K562 (cell line): Measurements from ENCODE around the gene TTC32. TPM values are rescaled to one million over a fixed set of nuclear protein-coding genes. Genes with fewer than 3 reads are reported as not detected.

Experiments used
- ATAC-seq: fragments of 200-7000 bp; cut with Tn5 transposase; 3 replicates; pipeline ENCODE4 v1.9.1; 2020; ENCODE audit warnings: moderate library complexity
- BruUV-seq: library from RNA; stranded (reverse); fragments of 400-500 nt; replicated peaks from 2 replicates; lab custom pipeline; 2021; lab: Mats Ljungman, UMichigan
- CTCF ChIA-PET: fragments of 300-600 bp; formaldehyde crosslinking; extraction: SDS; loops from one replicate; lab custom pipeline; 2021; ENCODE audit warnings: low intra/inter-chr PET ratio; lab: Yijun Ruan, JAX
- POLR2A ChIA-PET: fragments of 300-600, 350-650 bp; sonication (Branson Sonifier 250); formaldehyde crosslinking; extraction: SDS; loops from one replicate; lab custom pipeline; 2021; ENCODE audit warnings: antibody characterized with exemption, inconsistent platforms; lab: Yijun Ruan, JAX
- DNase-seq, 4 experiments: peaks; one replicate each; pipeline versions ENCODE4 v3.0.0 to v3.0.0-alpha.2; 2011 to 2018; ENCODE audit warnings: low spot score in 3 of 4, mixed read lengths in 3 of 4; ENCODE audit errors: extremely low read depth in 1 of 4
- FAIRE-seq: peaks from 2 replicates; lab custom pipeline; 2011; peaks lifted over from hg19 to GRCh38; lab: Jason Lieb, UNC
- H2AFZ ChIP-seq: 2 replicates; pipeline ENCODE4 v1.6.0; 2011; ENCODE audit warnings: low read depth, low read length, control low read depth, inconsistent platforms
- H3K27ac ChIP-seq: fragments of 200-600 bp; 3 replicates; pipeline ENCODE4 v1.8.0; 2011; ENCODE audit warnings: low read depth, mild to moderate bottlenecking, control low read depth, inconsistent platforms, low read length, moderate library complexity, mixed read lengths; ENCODE audit errors: extremely low read depth
- H3K27me3 ChIP-seq, 2 experiments: fragments of 300-600 bp in 1 of 2; 2 replicates in 1 of 2; 3 replicates in 1 of 2; pipeline versions ENCODE4 v1.6.0 to v1.8.0; 2011; ENCODE audit warnings: inconsistent platforms in 2 of 2, low read length in 2 of 2, mild to moderate bottlenecking in 1 of 2, mixed read lengths in 1 of 2, moderate library complexity in 1 of 2; ENCODE audit not compliant: control insufficient read depth in 2 of 2, insufficient read depth in 2 of 2
- H3K36me3 ChIP-seq: fragments of 300-600 bp; 3 replicates; pipeline ENCODE4 v1.8.0; 2011; ENCODE audit warnings: mild to moderate bottlenecking, low read length, inconsistent platforms; ENCODE audit not compliant: control insufficient read depth, insufficient read depth
- H3K4me1 ChIP-seq, 2 experiments: fragments of 200-600 bp in 1 of 2; replicated peaks in 1 of 2; 2 replicates in 1 of 2; 3 replicates in 1 of 2; pipeline versions ENCODE4 v1.5.1 to v1.8.0; 2011; ENCODE audit warnings: inconsistent platforms in 2 of 2, low read length in 2 of 2, mild to moderate bottlenecking in 1 of 2, mixed read lengths in 1 of 2, moderate library complexity in 1 of 2; ENCODE audit not compliant: control insufficient read depth in 2 of 2, insufficient read depth in 2 of 2
- H3K4me2 ChIP-seq: 2 replicates; pipeline ENCODE4 v1.6.1; 2011; ENCODE audit warnings: low read length, control low read depth, inconsistent platforms, mixed read lengths; ENCODE audit not compliant: insufficient read depth
- H3K4me3 ChIP-seq: fragments of 200-600 bp; sonication (generic), shearing (Covaris generic); 2 replicates; pipeline ENCODE4 v1.5.1; 2016; ENCODE audit warnings: control low read depth, inconsistent platforms
- H3K79me2 ChIP-seq: fragments of 200-600 bp; 3 replicates; pipeline ENCODE4 v1.8.0; 2011; ENCODE audit warnings: low read length, inconsistent platforms; ENCODE audit not compliant: control insufficient read depth, insufficient read depth
- H3K9ac ChIP-seq, 2 experiments: 2 replicates each; pipeline versions ENCODE4 v1.6.0 to v1.6.1; 2011; ENCODE audit warnings: low read depth in 2 of 2, low read length in 2 of 2, control low read depth in 1 of 2, inconsistent platforms in 1 of 2, mild to moderate bottlenecking in 1 of 2, mixed read lengths in 1 of 2; ENCODE audit not compliant: insufficient read depth in 1 of 2
- H3K9me1 ChIP-seq: one replicate; pipeline ENCODE4 v1.6.0; 2011; ENCODE audit warnings: inconsistent platforms, mild to moderate bottlenecking, low read length, moderate library complexity; ENCODE audit not compliant: control insufficient read depth, insufficient read depth
- H3K9me3 ChIP-seq: replicated peaks from 2 replicates; pipeline ENCODE4 v1.5.1; 2011; ENCODE audit warnings: low read depth, low read length, inconsistent platforms; ENCODE audit not compliant: control insufficient read depth, insufficient read depth
- H4K20me1 ChIP-seq: replicated peaks from 2 replicates; pipeline ENCODE4 v1.6.1; 2011; ENCODE audit warnings: low read length, inconsistent platforms, mixed read lengths; ENCODE audit not compliant: control insufficient read depth, insufficient read depth
- EZH2 ChIP-seq: IDR thresholded peaks from 2 replicates; pipeline ENCODE4 v1.6.1; 2012; ENCODE audit warnings: low read depth, mild to moderate bottlenecking, inconsistent platforms, low read length, borderline replicate concordance
- FOS ChIP-seq: IDR thresholded peaks from 3 replicates; pipeline ENCODE4 v1.6.1; 2011; ENCODE audit not compliant: insufficient read length; ENCODE audit errors: extremely low read depth
- NCOA1 ChIP-seq: fragments of 450-650 bp; IDR thresholded peaks from 2 replicates; pipeline ENCODE4 v1.6.1; 2016; ENCODE audit warnings: low read depth
- POLR3G ChIP-seq: IDR thresholded peaks from 2 replicates; pipeline ENCODE4 v1.6.1; 2011; ENCODE audit not compliant: insufficient read length, insufficient replicate concordance; ENCODE audit errors: extremely low read depth
- RBM25 ChIP-seq: fragments of 200-400 bp; formaldehyde crosslinking; IDR thresholded peaks from 2 replicates; pipeline ENCODE4 v1.6.1; 2018; ENCODE audit warnings: low read length, low read depth, moderate library complexity; ENCODE audit not compliant: severe bottlenecking
- ZNF644 ChIP-seq: fragments of 200-800 bp; sonication (Bioruptor generic); IDR thresholded peaks from 2 replicates; pipeline ENCODE4 v1.6.1; 2016; ENCODE audit warnings: low read depth, missing genetic modification characterization, missing compliant biosample characterization
- WGBS: fragments of 100-300 bp; shearing (Covaris generic); methylation state at CpG from one replicate; pipeline ENCODE4 v1.1.6; 2016; ENCODE audit warnings: low coverage, mixed read lengths; ENCODE audit not compliant: insufficient coverage; ENCODE audit errors: missing lambda C conversion rate; 5-methylcytosine and 5-hydroxymethylcytosine counted together
- in situ Hi-C: fragments of 300-500 bp; cut with MboI; formaldehyde crosslinking; loops from 4 replicates; pipeline ENCODE4 v1.15.0; 2018; ENCODE audit warnings: inconsistent platforms, mixed read lengths
- intact Hi-C: fragments of 100-400 bp; cut with micrococcal nuclease; formaldehyde crosslinking; loops from 2 replicates; pipeline ENCODE4 v1.14.2; 2022
- polyA plus RNA-seq, 8 experiments: library from polyadenylated mRNA; depleted of rRNA in 4 of 8; stranded (reverse) in 5 of 8; unstranded in 3 of 8; fragments of >200 nt; fragmentation: Nextera tagmentation in 2 of 8; fragmentation: Illumina TruSeq in 1 of 8; extraction: Ambion mirVana in 2 of 8; extraction: Trizol in 1 of 8; gene quantifications; 2 replicates each; pipeline versions ENCODE4 v1.2.1 to v1.2.3, GENCODE V29; 2011 to 2014; ENCODE audit warnings: inconsistent platforms in 1 of 8, missing spikeins in 1 of 8
- total RNA-seq, 7 experiments: library from RNA; depleted of rRNA in 6 of 7; stranded (reverse); fragments of >200 nt in 6 of 7; fragmentation: Illumina TruSeq in 2 of 7; extraction: Trizol in 2 of 7; gene quantifications; 2 replicates each; pipeline versions ENCODE4 v1.2.1 to v1.2.3, GENCODE V29; 2011 to 2021; ENCODE audit warnings: low replicate concordance in 1 of 7
- TF ChIP-seq, protein P1 (sequence below): fragments of 250-450 bp; sonication (Bioruptor Pico); IDR thresholded peaks from 2 replicates; pipeline ENCODE4 v1.5.0; 2020; ENCODE audit warnings: mild to moderate bottlenecking
- TF ChIP-seq, protein P2 (sequence below): sonication (generic); formaldehyde crosslinking; IDR thresholded peaks from 2 replicates; pipeline ENCODE4 v1.8.1; 2022; ENCODE audit warnings: missing genetic modification reagents
- TF ChIP-seq, protein P3 (sequence below): fragments of 450-650 bp; IDR thresholded peaks from 2 replicates; pipeline ENCODE4 v1.7.0; 2016; ENCODE audit warnings: borderline replicate concordance
- TF ChIP-seq, protein P4 (sequence below): fragments of 250-450 bp; sonication (Bioruptor Pico); IDR thresholded peaks from 2 replicates; pipeline ENCODE4 v1.5.0; 2021
- TF ChIP-seq, protein P5 (sequence below): fragments of 450-650 bp; IDR thresholded peaks from 2 replicates; pipeline ENCODE4 v1.6.1; 2016; ENCODE audit warnings: low read depth, mild to moderate bottlenecking, moderate library complexity
- TF ChIP-seq, protein P6 (sequence below), 2 experiments: fragments of 200-800 bp in 1 of 2; sonication (Bioruptor generic) in 1 of 2; sonication (generic) in 1 of 2; formaldehyde crosslinking in 1 of 2; IDR thresholded peaks in 1 of 2; conservative IDR thresholded peaks in 1 of 2; 2 replicates each; pipeline versions ENCODE4 v1.5.0 to v1.6.1; 2016 to 2020; ENCODE audit warnings: missing compliant biosample characterization in 1 of 2, missing genetic modification characterization in 1 of 2, missing genetic modification reagents in 1 of 2
- TF ChIP-seq, protein P7 (sequence below): sonication (generic); formaldehyde crosslinking; IDR thresholded peaks from 2 replicates; pipeline ENCODE4 v1.9.0; 2022; ENCODE audit warnings: mild to moderate bottlenecking, missing genetic modification reagents

Gene TTC32
- total and polyA plus RNA-seq, 9 of the 15 experiments (the other 6 are each of a cell fraction or from before 2014, with no cell fraction given), result 27.6 to 71.4 (median 52.6) TPM

DNA sequence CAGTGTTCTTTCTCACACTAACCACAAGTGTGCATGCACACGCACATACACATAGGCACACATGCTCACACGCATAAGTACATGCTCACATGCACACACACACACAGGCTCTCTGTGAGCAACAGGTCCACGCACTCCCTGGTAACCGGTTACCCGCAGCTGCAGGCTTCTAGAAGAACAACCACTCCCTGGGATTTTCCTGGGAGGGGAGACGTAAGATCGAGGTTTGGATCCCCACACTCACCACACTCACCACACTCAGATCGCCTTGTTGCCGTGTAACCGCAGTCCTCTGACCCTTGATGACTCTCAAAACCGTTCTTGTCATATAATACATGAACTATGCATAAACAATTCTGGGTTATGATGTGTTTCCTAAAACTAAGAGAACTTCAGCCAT is 42.2 kb downstream of the TTC32 start:
- no peaks in the 10 kb centered on the region for H3K9me3 ChIP-seq
- no peaks in the 10 kb centered on the region for H3K79me2 ChIP-seq
- H3K27ac ChIP-seq, result no peak overlapping the region
- no peak overlapping the region for H2AFZ ChIP-seq
- CTCF ChIA-PET, result no interaction called here
- no peak overlapping the region for H3K4me2 ChIP-seq
- H3K27me3 ChIP-seq, result peaks cover 47 to 76% of the 10 kb centered on the region in 2 experiments
- H3K9ac ChIP-seq, result no peak overlapping the region
- H3K36me3 ChIP-seq, result no peaks in the 10 kb centered on the region
- POLR2A ChIA-PET, result interaction anchor here (0.6 kb wide), 1 partner anchor 23 kb away, joined by 4 read pairs; no protein-coding TSS in a partner anchor
- H3K9me1 ChIP-seq, result no peaks in the 10 kb centered on the region
- no peak for ATAC-seq
- intact Hi-C loops (no loop called here), in situ Hi-C loops (loop anchor here (25.0 kb wide), 1 partner anchor 1097 kb away; no protein-coding TSS in a partner anchor)
- no peak for FAIRE-seq
- under 1% methylated on average over 11 of the region's 11 CpGs for WGBS
- 0 out of 2 replicates have a peak, but pooled peaks cover 3% of the 10 kb centered on the region for H4K20me1 ChIP-seq
- peaks cover 0 to 8% of the 10 kb centered on the region in 2 experiments; a peak in 3 of 5 replicates for H3K4me1 ChIP-seq
- no peak for DNase-seq
- no TSS peak for BruUV-seq
- no peak overlapping the region for H3K4me3 ChIP-seq
- TF ChIP-seq, protein P1, sequence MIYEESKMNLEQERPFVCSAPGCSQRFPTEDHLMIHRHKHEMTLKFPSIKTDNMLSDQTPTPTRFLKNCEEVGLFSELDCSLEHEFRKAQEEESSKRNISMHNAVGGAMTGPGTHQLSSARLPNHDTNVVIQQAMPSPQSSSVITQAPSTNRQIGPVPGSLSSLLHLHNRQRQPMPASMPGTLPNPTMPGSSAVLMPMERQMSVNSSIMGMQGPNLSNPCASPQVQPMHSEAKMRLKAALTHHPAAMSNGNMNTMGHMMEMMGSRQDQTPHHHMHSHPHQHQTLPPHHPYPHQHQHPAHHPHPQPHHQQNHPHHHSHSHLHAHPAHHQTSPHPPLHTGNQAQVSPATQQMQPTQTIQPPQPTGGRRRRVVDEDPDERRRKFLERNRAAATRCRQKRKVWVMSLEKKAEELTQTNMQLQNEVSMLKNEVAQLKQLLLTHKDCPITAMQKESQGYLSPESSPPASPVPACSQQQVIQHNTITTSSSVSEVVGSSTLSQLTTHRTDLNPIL, result no peak
- TF ChIP-seq FOS, result no peak
- TF ChIP-seq, protein P2, sequence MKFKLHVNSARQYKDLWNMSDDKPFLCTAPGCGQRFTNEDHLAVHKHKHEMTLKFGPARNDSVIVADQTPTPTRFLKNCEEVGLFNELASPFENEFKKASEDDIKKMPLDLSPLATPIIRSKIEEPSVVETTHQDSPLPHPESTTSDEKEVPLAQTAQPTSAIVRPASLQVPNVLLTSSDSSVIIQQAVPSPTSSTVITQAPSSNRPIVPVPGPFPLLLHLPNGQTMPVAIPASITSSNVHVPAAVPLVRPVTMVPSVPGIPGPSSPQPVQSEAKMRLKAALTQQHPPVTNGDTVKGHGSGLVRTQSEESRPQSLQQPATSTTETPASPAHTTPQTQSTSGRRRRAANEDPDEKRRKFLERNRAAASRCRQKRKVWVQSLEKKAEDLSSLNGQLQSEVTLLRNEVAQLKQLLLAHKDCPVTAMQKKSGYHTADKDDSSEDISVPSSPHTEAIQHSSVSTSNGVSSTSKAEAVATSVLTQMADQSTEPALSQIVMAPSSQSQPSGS (CRISPR knock-in tag), result no peak
- no peak for TF ChIP-seq POLR3G
- TF ChIP-seq, protein P3, sequence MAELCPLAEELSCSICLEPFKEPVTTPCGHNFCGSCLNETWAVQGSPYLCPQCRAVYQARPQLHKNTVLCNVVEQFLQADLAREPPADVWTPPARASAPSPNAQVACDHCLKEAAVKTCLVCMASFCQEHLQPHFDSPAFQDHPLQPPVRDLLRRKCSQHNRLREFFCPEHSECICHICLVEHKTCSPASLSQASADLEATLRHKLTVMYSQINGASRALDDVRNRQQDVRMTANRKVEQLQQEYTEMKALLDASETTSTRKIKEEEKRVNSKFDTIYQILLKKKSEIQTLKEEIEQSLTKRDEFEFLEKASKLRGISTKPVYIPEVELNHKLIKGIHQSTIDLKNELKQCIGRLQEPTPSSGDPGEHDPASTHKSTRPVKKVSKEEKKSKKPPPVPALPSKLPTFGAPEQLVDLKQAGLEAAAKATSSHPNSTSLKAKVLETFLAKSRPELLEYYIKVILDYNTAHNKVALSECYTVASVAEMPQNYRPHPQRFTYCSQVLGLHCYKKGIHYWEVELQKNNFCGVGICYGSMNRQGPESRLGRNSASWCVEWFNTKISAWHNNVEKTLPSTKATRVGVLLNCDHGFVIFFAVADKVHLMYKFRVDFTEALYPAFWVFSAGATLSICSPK, result no peak
- TF ChIP-seq, protein P4, sequence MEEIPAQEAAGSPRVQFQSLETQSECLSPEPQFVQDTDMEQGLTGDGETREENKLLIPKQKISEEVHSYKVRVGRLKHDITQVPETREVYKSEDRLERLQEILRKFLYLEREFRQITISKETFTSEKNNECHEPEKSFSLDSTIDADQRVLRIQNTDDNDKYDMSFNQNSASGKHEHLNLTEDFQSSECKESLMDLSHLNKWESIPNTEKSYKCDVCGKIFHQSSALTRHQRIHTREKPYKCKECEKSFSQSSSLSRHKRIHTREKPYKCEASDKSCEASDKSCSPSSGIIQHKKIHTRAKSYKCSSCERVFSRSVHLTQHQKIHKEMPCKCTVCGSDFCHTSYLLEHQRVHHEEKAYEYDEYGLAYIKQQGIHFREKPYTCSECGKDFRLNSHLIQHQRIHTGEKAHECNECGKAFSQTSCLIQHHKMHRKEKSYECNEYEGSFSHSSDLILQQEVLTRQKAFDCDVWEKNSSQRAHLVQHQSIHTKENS (CRISPR knock-in tag), result no peak
- TF ChIP-seq RBM25, result no peak
- TF ChIP-seq EZH2, result no peak
- no peak for TF ChIP-seq NCOA1
- no peak for TF ChIP-seq ZNF644
- TF ChIP-seq, protein P5, sequence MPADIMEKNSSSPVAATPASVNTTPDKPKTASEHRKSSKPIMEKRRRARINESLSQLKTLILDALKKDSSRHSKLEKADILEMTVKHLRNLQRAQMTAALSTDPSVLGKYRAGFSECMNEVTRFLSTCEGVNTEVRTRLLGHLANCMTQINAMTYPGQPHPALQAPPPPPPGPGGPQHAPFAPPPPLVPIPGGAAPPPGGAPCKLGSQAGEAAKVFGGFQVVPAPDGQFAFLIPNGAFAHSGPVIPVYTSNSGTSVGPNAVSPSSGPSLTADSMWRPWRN, result no peak
- TF ChIP-seq, protein P6, sequence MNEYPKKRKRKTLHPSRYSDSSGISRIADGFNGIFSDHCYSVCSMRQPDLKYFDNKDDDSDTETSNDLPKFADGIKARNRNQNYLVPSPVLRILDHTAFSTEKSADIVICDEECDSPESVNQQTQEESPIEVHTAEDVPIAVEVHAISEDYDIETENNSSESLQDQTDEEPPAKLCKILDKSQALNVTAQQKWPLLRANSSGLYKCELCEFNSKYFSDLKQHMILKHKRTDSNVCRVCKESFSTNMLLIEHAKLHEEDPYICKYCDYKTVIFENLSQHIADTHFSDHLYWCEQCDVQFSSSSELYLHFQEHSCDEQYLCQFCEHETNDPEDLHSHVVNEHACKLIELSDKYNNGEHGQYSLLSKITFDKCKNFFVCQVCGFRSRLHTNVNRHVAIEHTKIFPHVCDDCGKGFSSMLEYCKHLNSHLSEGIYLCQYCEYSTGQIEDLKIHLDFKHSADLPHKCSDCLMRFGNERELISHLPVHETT (CRISPR knock-in tag; conservative IDR thresholded peaks at IDR 0.05 in 1 of 2, IDR thresholded peaks at IDR 0.05 in 1 of 2), result no peak
- TF ChIP-seq, protein P7, sequence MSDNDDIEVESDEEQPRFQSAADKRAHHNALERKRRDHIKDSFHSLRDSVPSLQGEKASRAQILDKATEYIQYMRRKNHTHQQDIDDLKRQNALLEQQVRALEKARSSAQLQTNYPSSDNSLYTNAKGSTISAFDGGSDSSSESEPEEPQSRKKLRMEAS, result no peak
